ENCODE measurements around the gene TRAPPC5. TPM values are rescaled to one million over a fixed set of nuclear protein-coding genes. Genes with fewer than 3 reads are reported as not detected.

Gene TRAPPC5
- total RNA-seq, 2 experiments from 2014 or later, result 41.3 to 43.4 TPM

DNA sequence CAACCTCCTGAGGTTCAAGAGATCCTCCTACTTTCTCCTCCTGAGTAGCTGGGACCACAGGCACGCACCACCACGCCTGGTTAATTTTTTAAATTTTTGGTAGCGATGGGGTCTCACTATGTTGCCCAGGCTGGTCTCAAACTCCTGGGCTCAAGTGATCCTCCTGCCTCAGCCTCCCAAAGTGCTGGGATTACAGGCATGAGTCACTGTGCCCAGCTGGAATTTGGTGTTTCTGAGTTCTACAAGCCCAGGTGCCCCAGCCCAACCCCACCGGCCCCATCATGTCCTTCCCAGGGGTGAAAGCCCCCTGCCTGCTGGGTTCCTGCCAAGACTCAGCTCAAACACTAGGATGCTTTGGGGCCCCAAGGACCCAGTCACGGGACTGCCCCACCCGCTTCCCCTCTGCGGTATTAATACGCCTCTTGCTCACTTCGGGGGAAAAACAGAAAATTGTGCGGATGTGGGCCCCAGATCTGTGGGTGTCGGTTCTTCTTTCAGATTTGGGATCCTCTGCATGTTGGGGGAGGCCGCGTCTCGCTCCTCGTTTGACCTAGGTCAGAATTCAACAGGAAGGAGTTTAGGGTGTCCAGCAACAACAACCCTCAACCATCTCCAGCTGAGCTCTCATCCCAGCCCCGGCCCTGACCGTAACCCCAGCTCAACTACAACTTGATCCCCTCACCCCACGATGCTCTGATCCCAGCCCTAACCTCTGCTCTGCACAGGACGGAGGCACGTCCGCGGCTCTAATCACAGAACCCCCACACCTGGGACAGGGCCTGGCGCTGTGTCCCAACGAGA, 25.0 kb downstream of the TRAPPC5 start:
- peak; percentile 56 to 92 (median 72) for DNase-seq
- Mint-ChIP-seq H3K9me3 (no peaks in the 10 kb centered on the region), H3K4me1 (ENCODE audit: low read depth) (peaks cover 45% of the 10 kb centered on the region), H3K27me3 (no peaks in the 10 kb centered on the region), H3K36me3 (ENCODE audit: low read depth) (no peaks in the 10 kb centered on the region), H3K4me3 (peak overlapping the region; percentile 78), H3K27ac (peak overlapping the region; percentile 97)
- POLR2A ChIA-PET, result interaction anchor here (0.5 to 3.1 kb wide), 9 partner anchors 9 to 808 kb away, joined by 3 to 29 read pairs (median 4); partner anchors contain the start of genes PET100, TRAPPC5, XAB2 and ZNF414
- no peaks in the 10 kb centered on the region for H3K9me3 ChIP-seq (ENCODE audit: control insufficient read depth in 1 of 2, insufficient read depth in 1 of 2, low read length in 2 of 2)
- CTCF ChIA-PET, result interaction anchor here (1.3 kb wide), 1 partner anchor 25 kb away, joined by 7 read pairs; the partner anchor contains the start of gene TRAPPC5
- no peaks in the 10 kb centered on the region for H3K27me3 ChIP-seq (ENCODE audit: control insufficient read depth in 1 of 2, insufficient read depth in 2 of 2, low read length in 2 of 2)
- H3K4me1 ChIP-seq (ENCODE audit: insufficient read depth, low read length), result peaks cover 57% of the 10 kb centered on the region
- intact Hi-C loops (cut with DNase I, micrococcal nuclease), result loop anchor here in 1 of 2 experiments (2.0 kb wide), 1 partner anchor 13 kb away; no protein-coding TSS in a partner anchor
- H3K36me3 ChIP-seq (ENCODE audit: insufficient read depth, low read length), result no peaks in the 10 kb centered on the region
- TF ChIP-seq, protein P1, sequence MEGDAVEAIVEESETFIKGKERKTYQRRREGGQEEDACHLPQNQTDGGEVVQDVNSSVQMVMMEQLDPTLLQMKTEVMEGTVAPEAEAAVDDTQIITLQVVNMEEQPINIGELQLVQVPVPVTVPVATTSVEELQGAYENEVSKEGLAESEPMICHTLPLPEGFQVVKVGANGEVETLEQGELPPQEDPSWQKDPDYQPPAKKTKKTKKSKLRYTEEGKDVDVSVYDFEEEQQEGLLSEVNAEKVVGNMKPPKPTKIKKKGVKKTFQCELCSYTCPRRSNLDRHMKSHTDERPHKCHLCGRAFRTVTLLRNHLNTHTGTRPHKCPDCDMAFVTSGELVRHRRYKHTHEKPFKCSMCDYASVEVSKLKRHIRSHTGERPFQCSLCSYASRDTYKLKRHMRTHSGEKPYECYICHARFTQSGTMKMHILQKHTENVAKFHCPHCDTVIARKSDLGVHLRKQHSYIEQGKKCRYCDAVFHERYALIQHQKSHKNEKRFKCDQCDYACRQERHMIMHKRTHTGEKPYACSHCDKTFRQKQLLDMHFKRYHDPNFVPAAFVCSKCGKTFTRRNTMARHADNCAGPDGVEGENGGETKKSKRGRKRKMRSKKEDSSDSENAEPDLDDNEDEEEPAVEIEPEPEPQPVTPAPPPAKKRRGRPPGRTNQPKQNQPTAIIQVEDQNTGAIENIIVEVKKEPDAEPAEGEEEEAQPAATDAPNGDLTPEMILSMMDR (IDR thresholded peaks at IDR 0.05), result no peak
- peak; percentile 95 for ATAC-seq (ENCODE audit: poor library complexity)
- peak overlapping the region; percentile 80 to 83 for H3K27ac ChIP-seq (ENCODE audit: low read depth in 1 of 2, low read length in 2 of 2)
- H3K4me3 ChIP-seq (ENCODE audit: low read length), result peak overlapping the region; percentile 28

DNA sequence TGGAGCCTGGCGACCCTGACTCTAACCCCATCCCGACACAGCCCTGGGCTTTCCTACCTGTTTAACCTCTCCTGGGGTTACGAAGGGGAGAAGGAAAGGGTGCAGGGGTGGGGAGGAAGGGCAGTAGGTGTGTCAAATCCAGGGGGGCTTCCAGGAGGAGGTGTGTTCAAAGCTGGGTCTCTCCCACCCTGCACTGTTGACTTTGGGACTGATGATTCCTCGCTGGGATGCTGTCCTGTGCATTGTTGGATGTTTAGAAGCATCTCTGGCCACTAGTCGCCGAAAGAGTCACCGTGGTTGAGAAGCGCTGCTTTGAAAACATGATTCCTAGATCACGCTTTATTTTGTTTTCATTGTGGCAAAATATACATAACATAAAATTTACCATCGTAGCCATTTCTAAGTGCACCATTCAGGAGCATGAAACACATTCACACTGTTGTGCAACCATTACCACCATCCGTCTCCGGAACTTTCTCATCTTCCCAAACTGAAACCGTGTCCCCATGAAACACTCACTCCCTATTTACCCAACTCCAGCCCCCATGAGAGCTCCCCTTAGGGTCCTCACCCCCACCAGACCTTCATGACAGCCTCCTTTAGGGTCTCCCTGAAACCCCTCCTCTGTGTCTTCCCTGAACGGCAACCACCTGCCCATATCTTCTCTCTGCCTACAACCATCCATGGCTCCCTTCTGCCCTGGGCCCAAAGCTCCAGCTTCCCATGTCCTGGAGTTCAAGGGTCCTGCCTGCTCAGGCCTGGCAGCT, 25.7 kb downstream of the TRAPPC5 start:
- intact Hi-C loops (cut with DNase I, micrococcal nuclease), result no loop called here
- H3K36me3 ChIP-seq (ENCODE audit: insufficient read depth, low read length), result no peaks in the 10 kb centered on the region
- peak overlapping the region; percentile 28 for H3K4me3 ChIP-seq (ENCODE audit: low read length)
- Mint-ChIP-seq H3K9me3 (no peaks in the 10 kb centered on the region), H3K27me3 (no peaks in the 10 kb centered on the region), H3K36me3 (ENCODE audit: low read depth) (no peaks in the 10 kb centered on the region), H3K27ac (peak overlapping the region; percentile 97), H3K4me3 (peak overlapping the region; percentile 78), H3K4me1 (ENCODE audit: low read depth) (peaks cover 45% of the 10 kb centered on the region)
- ATAC-seq (ENCODE audit: poor library complexity) (no peak), DNase-seq (peak in 1 of 14 experiments; percentile 29)
- H3K4me1 ChIP-seq (ENCODE audit: insufficient read depth, low read length), result peaks cover 58% of the 10 kb centered on the region
- TF ChIP-seq, protein P1 (IDR thresholded peaks at IDR 0.05), result no peak
- ChIA-PET CTCF (interaction anchor here (0.7 to 1.3 kb wide), 2 partner anchors 26 to 93 kb away, joined by 3 to 7 read pairs; partner anchors contain the start of gene TRAPPC5), POLR2A (interaction anchor here (0.8 to 3.1 kb wide), 6 partner anchors 13 to 94 kb away, joined by 3 to 29 read pairs (median 4); partner anchors contain the start of genes PET100, TRAPPC5 and XAB2)
- H3K27me3 ChIP-seq (ENCODE audit: control insufficient read depth in 1 of 2, insufficient read depth in 2 of 2, low read length in 2 of 2), result no peaks in the 10 kb centered on the region
- peak overlapping the region; percentile 80 to 83 for H3K27ac ChIP-seq (ENCODE audit: low read depth in 1 of 2, low read length in 2 of 2)
- H3K9me3 ChIP-seq (ENCODE audit: control insufficient read depth in 1 of 2, insufficient read depth in 1 of 2, low read length in 2 of 2), result no peaks in the 10 kb centered on the region

DNA sequence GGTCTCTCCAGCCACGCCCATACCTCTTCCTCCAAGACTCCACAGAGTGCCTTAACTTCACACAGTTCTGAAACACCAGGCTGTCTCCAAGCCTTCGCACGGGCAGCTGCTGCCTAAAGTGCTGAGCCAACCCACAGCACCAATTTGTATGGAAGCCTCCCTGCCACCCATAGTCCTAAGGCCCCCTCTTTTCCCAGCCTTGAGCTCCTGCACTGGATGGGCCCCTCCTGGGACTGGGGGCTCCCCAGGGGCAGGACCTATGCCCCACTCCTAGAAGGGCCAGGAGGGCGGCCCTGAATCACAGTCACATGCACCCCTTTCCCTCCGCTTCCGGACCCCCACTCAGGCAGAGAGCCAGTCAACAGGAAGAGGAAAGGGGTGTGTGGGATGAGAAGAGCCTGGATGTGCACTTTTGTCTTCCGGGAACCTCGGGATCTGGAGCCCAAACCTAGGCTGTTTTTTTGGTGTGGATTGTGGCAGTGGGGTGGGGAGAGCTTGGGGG, 26.4 kb downstream of the TRAPPC5 start:
- ChIA-PET CTCF (no interaction called here), POLR2A (interaction anchor here (1.7 to 3.1 kb wide), 2 partner anchors 21 to 26 kb away, joined by 3 to 29 read pairs; partner anchors contain the start of gene TRAPPC5)
- H3K9me3 Mint-ChIP-seq, result no peaks in the 10 kb centered on the region
- H3K4me1 ChIP-seq (ENCODE audit: insufficient read depth, low read length), result peaks cover 58% of the 10 kb centered on the region
- H3K36me3 ChIP-seq (ENCODE audit: insufficient read depth, low read length), result no peaks in the 10 kb centered on the region
- H3K27ac Mint-ChIP-seq, result peak overlapping the region; percentile 97
- ATAC-seq (ENCODE audit: poor library complexity) (no peak), DNase-seq (no peak)
- H3K36me3 Mint-ChIP-seq (ENCODE audit: low read depth), result no peaks in the 10 kb centered on the region
- H3K27me3 Mint-ChIP-seq, result no peaks in the 10 kb centered on the region
- no peak overlapping the region for H3K4me3 ChIP-seq (ENCODE audit: low read length)
- peak overlapping the region; percentile 78 for H3K4me3 Mint-ChIP-seq
- H3K27me3 ChIP-seq (ENCODE audit: control insufficient read depth in 1 of 2, insufficient read depth in 2 of 2, low read length in 2 of 2), result no peaks in the 10 kb centered on the region
- TF ChIP-seq, protein P1 (IDR thresholded peaks at IDR 0.05), result no peak
- intact Hi-C loops (cut with DNase I, micrococcal nuclease), result no loop called here
- peaks cover 41% of the 10 kb centered on the region for H3K4me1 Mint-ChIP-seq (ENCODE audit: low read depth)
- peak overlapping the region; percentile 80 to 83 for H3K27ac ChIP-seq (ENCODE audit: low read depth in 1 of 2, low read length in 2 of 2)
- H3K9me3 ChIP-seq (ENCODE audit: control insufficient read depth in 1 of 2, insufficient read depth in 1 of 2, low read length in 2 of 2), result no peaks in the 10 kb centered on the region
